HFFc6 (cell line): ENCODE results near the gene PRRT1. TPM values are rescaled to one million over a fixed set of nuclear protein-coding genes. Genes with fewer than 3 reads are reported as not detected.

ENCODE experiments used
- DNase-seq: peaks from one replicate; pipeline ENCODE4 v3.0.0-alpha.2; 2018
- H3K27ac Mint-ChIP-seq: 2 replicates; pipeline ENCODE4 v1.8.0; 2020; ENCODE audit warnings: mild to moderate bottlenecking, mixed read lengths
- H3K27me3 Mint-ChIP-seq: 2 replicates; pipeline ENCODE4 v1.8.0; 2021; ENCODE audit warnings: mild to moderate bottlenecking, moderate library complexity, mixed read lengths; ENCODE audit not compliant: insufficient read depth
- H3K36me3 Mint-ChIP-seq: 2 replicates; pipeline ENCODE4 v1.8.0; 2021; ENCODE audit warnings: low read depth, mixed read lengths
- H3K4me1 Mint-ChIP-seq: 2 replicates; pipeline ENCODE4 v1.8.0; 2020; ENCODE audit warnings: low read depth, mixed read lengths
- H3K4me3 Mint-ChIP-seq: 2 replicates; pipeline ENCODE4 v1.8.0; 2020; ENCODE audit warnings: mild to moderate bottlenecking, moderate library complexity, mixed read lengths
- H3K9me3 Mint-ChIP-seq: 2 replicates; pipeline ENCODE4 v1.8.0; 2020; ENCODE audit warnings: mild to moderate bottlenecking, mixed read lengths
- total RNA-seq, 6 experiments: library from RNA; stranded (reverse); fragmentation: NEBNext Ultra II Directional; extraction: Animal tissue kit (Norgen Biotek cat#: 25700); gene quantifications; 2 replicates in 1 of 6; 3 replicates in 5 of 6; pipeline ENCODE4 v1.2.3, GENCODE V29; 2021
- TF ChIP-seq, protein P1 (sequence below): fragments of 200-600 bp; sonication (generic); IDR thresholded peaks from 2 replicates; pipeline ENCODE4 v1.5.0; 2021; ENCODE audit warnings: antibody characterized with exemption, mild to moderate bottlenecking

The PRRT1 gene
- total RNA-seq, 6 experiments from 2014 or later = 2.6 to 5.8 (median 5.1) TPM

DNA sequence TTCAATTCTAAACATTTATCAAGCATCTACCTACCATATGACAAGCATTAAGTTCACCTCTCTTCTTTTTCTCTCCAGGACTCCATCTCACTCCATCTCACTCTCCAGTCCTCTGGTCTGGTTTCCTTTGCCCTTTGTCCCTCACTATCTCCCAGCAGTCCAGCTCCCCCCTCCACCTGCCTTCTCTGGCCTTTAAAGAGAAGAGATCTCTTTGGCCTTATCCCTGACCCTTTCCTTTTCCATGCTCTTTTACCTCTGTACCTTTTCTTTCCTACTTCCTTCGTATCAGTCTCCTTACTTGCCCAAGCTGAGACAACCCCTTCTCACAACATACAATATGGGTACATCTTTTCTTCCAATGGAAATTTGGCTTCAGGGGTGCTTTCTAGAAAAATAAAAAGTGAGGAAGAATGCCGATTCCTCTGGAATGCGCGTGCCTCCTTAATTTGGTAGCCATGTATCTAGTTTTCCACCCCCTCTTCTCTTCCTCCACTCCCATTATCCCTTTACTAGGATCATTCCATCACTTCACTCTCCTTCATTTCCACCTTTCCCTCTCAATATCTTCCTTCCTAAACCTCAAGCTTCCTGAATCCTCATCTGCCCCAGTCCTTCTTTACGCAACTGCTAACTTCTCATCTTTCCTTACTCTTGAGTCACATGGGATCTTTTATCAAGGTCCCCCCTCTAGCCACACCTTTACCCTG, 24.9 kb upstream of the PRRT1 start:
- Mint-ChIP-seq H3K27me3 (no peaks in the 10 kb centered on the region; the same call in 1 of the 2 replicates), H3K27ac (peak overlapping the region; percentile 99), H3K4me1 (peaks cover 69% of the 10 kb centered on the region), H3K9me3 (no peaks in the 10 kb centered on the region), H3K36me3 (peaks cover 15% of the 10 kb centered on the region), H3K4me3 (peak overlapping the region; percentile 96)
- peak; percentile 44 for DNase-seq
- TF ChIP-seq, protein P1, sequence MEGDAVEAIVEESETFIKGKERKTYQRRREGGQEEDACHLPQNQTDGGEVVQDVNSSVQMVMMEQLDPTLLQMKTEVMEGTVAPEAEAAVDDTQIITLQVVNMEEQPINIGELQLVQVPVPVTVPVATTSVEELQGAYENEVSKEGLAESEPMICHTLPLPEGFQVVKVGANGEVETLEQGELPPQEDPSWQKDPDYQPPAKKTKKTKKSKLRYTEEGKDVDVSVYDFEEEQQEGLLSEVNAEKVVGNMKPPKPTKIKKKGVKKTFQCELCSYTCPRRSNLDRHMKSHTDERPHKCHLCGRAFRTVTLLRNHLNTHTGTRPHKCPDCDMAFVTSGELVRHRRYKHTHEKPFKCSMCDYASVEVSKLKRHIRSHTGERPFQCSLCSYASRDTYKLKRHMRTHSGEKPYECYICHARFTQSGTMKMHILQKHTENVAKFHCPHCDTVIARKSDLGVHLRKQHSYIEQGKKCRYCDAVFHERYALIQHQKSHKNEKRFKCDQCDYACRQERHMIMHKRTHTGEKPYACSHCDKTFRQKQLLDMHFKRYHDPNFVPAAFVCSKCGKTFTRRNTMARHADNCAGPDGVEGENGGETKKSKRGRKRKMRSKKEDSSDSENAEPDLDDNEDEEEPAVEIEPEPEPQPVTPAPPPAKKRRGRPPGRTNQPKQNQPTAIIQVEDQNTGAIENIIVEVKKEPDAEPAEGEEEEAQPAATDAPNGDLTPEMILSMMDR = no peak

- peak; percentile 98 for DNase-seq
- H3K4me3 Mint-ChIP-seq = peak within 1 kb of the TSS; percentile 96
- peaks cover 22% of the 10 kb centered on the region for H3K36me3 Mint-ChIP-seq
- no peaks in the 10 kb centered on the region for H3K9me3 Mint-ChIP-seq
- H3K27me3 Mint-ChIP-seq = peaks cover 3% of the 10 kb centered on the region; the same call in 1 of the 2 replicates
- peak within 1 kb of the TSS; percentile 99 for H3K27ac Mint-ChIP-seq
- peaks cover 76% of the 10 kb centered on the region for H3K4me1 Mint-ChIP-seq
- TF ChIP-seq, protein P1 = no peak
Observed at GRCh38 chr6:32175711-32176475, 24.2 kb upstream of the PRRT1 start, which contains the start of gene AGPAT1. Gene AGPAT1, minus strand, starts transcription at chr6:32176084. Its CDS starts 4,588 bp downstream, at chr6:32171496.

DNA sequence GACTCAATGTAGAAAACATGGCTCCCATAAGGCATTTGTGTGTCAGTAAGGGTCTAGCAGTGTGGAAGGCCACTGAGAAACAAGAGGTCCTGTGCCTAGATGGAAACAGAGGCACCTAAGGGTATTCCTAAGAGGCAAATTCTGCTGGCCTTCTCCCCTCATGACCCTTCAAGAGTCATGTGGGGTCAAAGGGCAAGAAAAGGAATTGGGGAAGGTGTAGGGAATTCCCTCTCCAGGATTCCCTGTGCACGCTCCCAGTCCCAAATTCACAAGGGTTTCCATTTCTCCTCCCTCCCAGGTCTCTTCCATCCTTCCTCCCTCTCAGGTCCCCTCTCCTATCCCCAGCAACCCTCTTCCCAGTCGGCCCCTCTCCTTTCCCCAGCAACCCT, 23.6 kb upstream of the PRRT1 start:
- Mint-ChIP-seq H3K27ac (peak overlapping the region; percentile 99), H3K4me3 (peak overlapping the region; percentile 96), H3K9me3 (no peaks in the 10 kb centered on the region), H3K36me3 (peaks cover 22% of the 10 kb centered on the region), H3K27me3 (peaks cover 3% of the 10 kb centered on the region; the same call in 1 of the 2 replicates), H3K4me1 (peaks cover 77% of the 10 kb centered on the region)
- TF ChIP-seq, protein P1 = no peak
- no peak for DNase-seq

DNA sequence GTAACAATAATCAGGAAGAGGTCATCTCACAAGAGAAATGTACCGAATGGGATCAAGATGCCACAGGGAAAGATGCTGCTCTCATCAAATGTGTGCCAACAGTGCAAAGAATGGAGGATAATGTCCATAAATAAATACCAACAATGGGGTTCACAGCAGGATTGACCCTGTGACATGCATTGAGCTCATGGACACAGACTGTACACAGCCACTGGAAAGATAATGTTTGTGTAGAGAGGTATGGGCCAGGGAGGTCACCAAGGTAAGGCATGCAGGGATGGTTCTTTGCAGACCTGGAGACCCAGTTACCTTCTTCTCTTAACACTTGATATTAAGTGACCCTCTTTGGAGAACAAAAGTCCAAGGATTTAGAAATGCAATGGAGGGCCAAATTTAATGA, 22.7 kb upstream of the PRRT1 start:
- H3K27ac Mint-ChIP-seq = no peak overlapping the region
- H3K36me3 Mint-ChIP-seq = peaks cover 27% of the 10 kb centered on the region
- H3K4me3 Mint-ChIP-seq = peak overlapping the region; percentile 96
- no peaks in the 10 kb centered on the region for H3K9me3 Mint-ChIP-seq
- DNase-seq = no peak
- H3K4me1 Mint-ChIP-seq = peaks cover 77% of the 10 kb centered on the region
- TF ChIP-seq, protein P1 = no peak
- peaks cover 3% of the 10 kb centered on the region; the same call in 1 of the 2 replicates for H3K27me3 Mint-ChIP-seq

GRCh38 chr6:32173051-32173727, 21.4 kb upstream of the PRRT1 start:
- H3K4me1 Mint-ChIP-seq = peaks cover 80% of the 10 kb centered on the region
- H3K4me3 Mint-ChIP-seq = no peak overlapping the region; the same call in 1 of the 2 replicates
- peaks cover 28% of the 10 kb centered on the region for H3K36me3 Mint-ChIP-seq
- no peaks in the 10 kb centered on the region for H3K9me3 Mint-ChIP-seq
- H3K27me3 Mint-ChIP-seq = peaks cover 7% of the 10 kb centered on the region
- DNase-seq = no peak
- H3K27ac Mint-ChIP-seq = 0 out of 2 replicates have a peak overlapping the region, but pooled peaks have one; percentile 3
- TF ChIP-seq, protein P1 = no peak
